Lower lobe of right lung (tissue), 2 donors: ENCODE data around the gene TEPSIN. TPM values are rescaled to one million over a fixed set of nuclear protein-coding genes. Genes with fewer than 3 reads are reported as not detected.

ENCODE experiments used
- ATAC-seq, 2 donors: fragments of 200-7000 bp; cut with Tn5 transposase; one replicate each; pipeline ENCODE4 v1.9.1; 2020 to 2022; ENCODE audit warnings: mild to moderate bottlenecking in 2 of 2, moderate library complexity in 2 of 2
- DNase-seq: peaks from one replicate; pipeline ENCODE4 v3.0.0-alpha.2; 2020
- H3K27ac ChIP-seq: fragments of 200-600 bp; one replicate; pipeline ENCODE4 v1.8.0; 2022
- H3K27me3 ChIP-seq: fragments of 200-600 bp; one replicate; pipeline ENCODE4 v1.8.0; 2022; ENCODE audit warnings: low read depth
- H3K36me3 ChIP-seq: fragments of 200-600 bp; one replicate; pipeline ENCODE4 v1.8.0; 2022; ENCODE audit warnings: mild to moderate bottlenecking
- H3K4me1 ChIP-seq: fragments of 200-600 bp; one replicate; pipeline ENCODE4 v1.8.0; 2022
- H3K4me3 ChIP-seq: fragments of 200-600 bp; one replicate; pipeline ENCODE4 v1.8.0; 2022; ENCODE audit warnings: mild to moderate bottlenecking
- H3K9me3 ChIP-seq: fragments of 200-600 bp; one replicate; pipeline ENCODE4 v1.8.0; 2022
- CTCF ChIP-seq: fragments of 200-600 bp; IDR thresholded peaks from one replicate; pipeline ENCODE4 v1.8.0; 2022; ENCODE audit warnings: antibody characterized with exemption, mild to moderate bottlenecking
- intact Hi-C: fragments of 100-400 bp; cut with DNase I; formaldehyde crosslinking; loops from one replicate; pipeline ENCODE4 v1.11.0; 2022
- total RNA-seq: library from RNA; stranded (reverse); fragmentation: NEBNext Ultra II Directional; extraction: Animal tissue kit (Norgen Biotek cat#: 25700); gene quantifications from one replicate; pipeline ENCODE4 v1.2.1, GENCODE V29; 2021
- donor health status: DM: no; HTN: yes; CAD: no; lungs with severe emphysema.

Gene TEPSIN
- total RNA-seq, 1 donor from 2014 or later, result 43.2 TPM

GRCh38 chr17:81265576-81265975, 26.7 kb upstream of the TEPSIN start:
- intact Hi-C loops, result no loop called here
- H3K4me3 ChIP-seq, result no peak overlapping the region

GRCh38 chr17:81264640-81265039, 25.8 kb upstream of the TEPSIN start:
- no peak overlapping the region for H3K4me3 ChIP-seq
- TF ChIP-seq CTCF, result no peak
- H3K9me3 ChIP-seq, result no peaks in the 10 kb centered on the region
- DNase-seq (no peak), ATAC-seq (no peak)
- no peak overlapping the region for H3K27ac ChIP-seq
- intact Hi-C loops, result no loop called here
- peaks cover 93% of the 10 kb centered on the region for H3K36me3 ChIP-seq
- H3K27me3 ChIP-seq, result no peaks in the 10 kb centered on the region
- H3K4me1 ChIP-seq, result no peaks in the 10 kb centered on the region

More at GRCh38 chr17:81265576-81265975, 26.7 kb upstream of the TEPSIN start:
- ATAC-seq (no peak), DNase-seq (no peak)
- H3K36me3 ChIP-seq, result peaks cover 93% of the 10 kb centered on the region
- no peaks in the 10 kb centered on the region for H3K9me3 ChIP-seq
- TF ChIP-seq CTCF, result no peak
- H3K27ac ChIP-seq, result no peak overlapping the region
- H3K4me1 ChIP-seq, result no peaks in the 10 kb centered on the region
- H3K27me3 ChIP-seq, result no peaks in the 10 kb centered on the region

GRCh38 chr17:81263371-81264181, 24.7 kb upstream of the TEPSIN start:
- DNase-seq, result no peak

GRCh38 chr17:81261582-81262336, 22.9 kb upstream of the TEPSIN start:
- H3K27ac ChIP-seq, result no peak overlapping the region
- H3K4me3 ChIP-seq, result no peak overlapping the region
- ATAC-seq, result no peak
- intact Hi-C loops, result no loop called here
- no peaks in the 10 kb centered on the region for H3K9me3 ChIP-seq
- no peak for DNase-seq
- no peaks in the 10 kb centered on the region for H3K27me3 ChIP-seq
- H3K4me1 ChIP-seq, result no peaks in the 10 kb centered on the region
- peaks cover 94% of the 10 kb centered on the region for H3K36me3 ChIP-seq
- no peak for TF ChIP-seq CTCF

More at GRCh38 chr17:81263371-81264181, 24.7 kb upstream of the TEPSIN start:
- no peak for TF ChIP-seq CTCF
- H3K4me3 ChIP-seq, result no peak overlapping the region
- H3K4me1 ChIP-seq, result no peaks in the 10 kb centered on the region
- intact Hi-C loops, result no loop called here
- H3K27me3 ChIP-seq, result no peaks in the 10 kb centered on the region
- H3K27ac ChIP-seq, result no peak overlapping the region
- no peak for ATAC-seq
- peaks cover 93% of the 10 kb centered on the region for H3K36me3 ChIP-seq
- no peaks in the 10 kb centered on the region for H3K9me3 ChIP-seq

GRCh38 chr17:81261096-81261495, 22.2 kb upstream of the TEPSIN start:
- intact Hi-C loops, result no loop called here
- TF ChIP-seq CTCF, result no peak
- H3K9me3 ChIP-seq, result no peaks in the 10 kb centered on the region
- no peaks in the 10 kb centered on the region for H3K27me3 ChIP-seq
- H3K4me1 ChIP-seq, result peaks cover 4% of the 10 kb centered on the region
- H3K27ac ChIP-seq, result no peak overlapping the region
- no peak for ATAC-seq
- DNase-seq, result no peak
- H3K4me3 ChIP-seq, result no peak overlapping the region
- H3K36me3 ChIP-seq, result peaks cover 92% of the 10 kb centered on the region
